Activated naive CD8-positive, alpha-beta T cell (primary cell): ENCODE measurements around the gene FAM200C.
"Not testable (repeated sequence)": the region's sequence is repeated elsewhere in the genome, so short reads cannot be mapped to it uniquely, and the experiment has no call there.

Experiments used
- H3K27ac Mint-ChIP-seq: one replicate; pipeline ENCODE4 v1.8.0; 2021; ENCODE audit warnings: mixed read lengths
- H3K27me3 Mint-ChIP-seq: one replicate; pipeline ENCODE4 v1.8.0; 2021; ENCODE audit warnings: mixed read lengths
- H3K36me3 Mint-ChIP-seq: one replicate; pipeline ENCODE4 v1.8.0; 2021; ENCODE audit warnings: mixed read lengths
- H3K4me1 Mint-ChIP-seq: one replicate; pipeline ENCODE4 v1.8.0; 2021; ENCODE audit warnings: low read depth, mixed read lengths
- H3K4me3 Mint-ChIP-seq: one replicate; pipeline ENCODE4 v1.8.0; 2021; ENCODE audit warnings: mild to moderate bottlenecking, mixed read lengths
- H3K9me3 Mint-ChIP-seq: one replicate; pipeline ENCODE4 v1.8.0; 2021; ENCODE audit warnings: low read depth, mixed read lengths

Gene FAM200C

DNA sequence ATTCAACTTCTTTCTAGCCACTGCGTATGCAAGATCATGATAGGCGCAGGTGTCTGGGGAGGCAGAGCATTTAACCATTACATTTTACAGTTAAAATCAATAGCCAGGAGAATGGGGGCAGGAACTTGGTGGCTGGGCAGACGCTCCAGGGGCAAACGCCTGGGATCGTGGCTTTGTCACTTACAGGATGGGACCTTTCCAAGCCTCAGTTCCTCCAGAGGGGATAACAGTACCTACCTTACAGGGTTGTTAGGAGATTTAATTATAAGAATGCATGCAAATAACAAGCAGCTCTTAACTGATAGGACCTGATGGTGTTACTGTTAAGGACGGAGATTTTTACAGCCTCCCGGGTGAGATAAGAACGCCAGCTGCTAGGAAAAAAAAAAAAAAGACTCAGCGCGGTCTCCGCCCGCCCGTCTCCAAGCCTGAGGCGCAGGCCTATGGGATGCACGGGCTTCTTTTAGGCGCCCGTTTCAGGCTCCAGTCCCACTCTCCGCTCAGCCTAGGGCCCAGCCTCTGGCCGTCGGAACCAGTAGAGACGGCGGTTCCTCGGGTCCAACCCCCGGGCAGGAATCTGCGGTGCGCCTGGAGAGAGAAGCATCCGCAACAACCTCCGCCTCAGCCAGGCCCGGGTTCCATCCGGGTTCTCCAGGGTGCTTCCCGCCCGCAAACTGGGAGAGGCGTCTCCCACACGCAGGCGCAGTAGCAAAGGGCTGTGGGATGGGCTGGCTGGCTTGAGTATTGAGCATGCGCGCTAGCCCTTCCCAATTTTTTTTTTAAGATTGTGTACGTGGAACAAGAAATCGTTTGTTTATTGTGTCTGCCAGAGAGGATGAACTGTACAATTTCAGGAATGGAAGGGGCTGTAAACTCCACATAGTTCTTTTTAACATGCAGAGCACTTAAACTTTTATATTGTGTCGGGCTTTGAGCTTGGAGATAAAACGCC lies at the start of gene FAM200C:
Gene FAM200C (minus strand): TSS at position 653 of the 952 bp plus-strand sequence. CDS start 4,564 bp downstream, outside the sequence.
- Mint-ChIP-seq H3K27ac (peak within 1 kb of the TSS; percentile 81), H3K4me1 (peaks cover 22% of the 10 kb centered on the region), H3K4me3 (peak within 1 kb of the TSS; percentile 93), H3K36me3 (peaks cover 10% of the 10 kb centered on the region), H3K27me3 (no peaks in the 10 kb centered on the region), H3K9me3 (no peaks in the 10 kb centered on the region)

DNA sequence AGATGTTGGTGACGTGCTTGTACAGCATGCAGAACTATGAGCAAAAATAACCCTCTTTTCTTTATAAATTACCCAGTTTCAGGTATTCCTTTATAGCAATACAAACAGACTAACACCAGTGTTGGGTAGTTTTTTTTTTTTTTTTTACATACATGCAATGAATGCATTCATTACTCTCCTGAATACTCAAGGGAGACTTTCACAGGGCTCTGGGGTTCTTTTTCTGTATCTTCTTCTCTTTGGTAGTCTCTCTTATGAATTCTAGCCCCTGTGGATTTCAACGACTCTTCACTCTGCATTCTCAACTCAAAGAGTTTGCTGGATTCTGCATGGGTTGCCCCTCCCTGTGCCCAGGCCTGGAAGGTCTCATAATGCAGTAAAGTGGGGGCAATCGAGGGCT lies 49.6 kb upstream of the FAM200C start:
- no peak overlapping the region for H3K27ac Mint-ChIP-seq
- no peaks in the 10 kb centered on the region for H3K9me3 Mint-ChIP-seq

DNA sequence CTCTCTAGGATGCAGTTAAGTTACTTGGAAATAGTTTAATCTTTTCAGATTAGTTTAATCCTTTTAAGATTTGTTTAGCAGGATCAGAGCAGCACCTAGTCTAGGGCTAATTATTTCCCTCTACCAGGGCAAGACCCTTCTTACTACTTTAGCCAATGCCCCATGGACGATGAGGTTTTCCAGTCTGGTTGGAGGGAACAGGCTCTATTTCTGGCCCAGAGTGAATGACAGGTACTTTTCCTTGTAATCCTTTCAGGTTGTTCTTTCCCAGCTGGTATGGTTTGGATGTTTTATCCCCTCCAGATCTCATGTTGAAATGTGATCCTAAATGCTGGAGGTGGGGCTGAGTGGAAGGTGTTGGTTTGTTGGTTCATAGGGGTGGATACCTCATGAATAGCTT lies 49.0 kb upstream of the FAM200C start:
- no peaks in the 10 kb centered on the region for H3K9me3 Mint-ChIP-seq
- H3K36me3 Mint-ChIP-seq = peaks cover 2% of the 10 kb centered on the region

More for the DNA sequence above, 49.6 kb upstream of the FAM200C start:
- Mint-ChIP-seq H3K4me3 (no peak overlapping the region), H3K4me1 (peaks cover 4% of the 10 kb centered on the region), H3K36me3 (no peaks in the 10 kb centered on the region), H3K27me3 (no peaks in the 10 kb centered on the region)

DNA sequence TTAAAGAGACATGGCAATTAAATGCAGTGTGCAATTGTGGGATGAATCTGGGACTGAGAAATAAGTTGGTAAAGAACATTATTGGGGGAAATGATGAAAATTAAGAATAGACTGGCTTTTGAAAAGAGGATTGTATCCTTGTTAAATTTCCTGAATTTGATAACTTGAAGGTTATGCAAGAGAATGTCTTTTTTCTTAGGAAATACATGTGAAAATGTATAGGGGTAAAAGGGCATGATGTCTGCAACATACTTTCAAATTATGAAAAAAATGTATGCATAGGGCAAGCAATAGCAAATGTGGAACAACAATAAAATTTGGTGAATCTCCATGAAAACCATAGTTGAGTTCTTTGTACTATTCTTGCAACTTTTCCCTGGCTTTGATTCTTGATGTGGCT lies 45.9 kb upstream of the FAM200C start:
- H3K9me3 Mint-ChIP-seq = no peaks in the 10 kb centered on the region
- no peaks in the 10 kb centered on the region for H3K27me3 Mint-ChIP-seq
- H3K4me1 Mint-ChIP-seq = peaks cover 16% of the 10 kb centered on the region
- no peak overlapping the region for H3K27ac Mint-ChIP-seq
- no peak overlapping the region for H3K4me3 Mint-ChIP-seq
- peaks cover 2% of the 10 kb centered on the region for H3K36me3 Mint-ChIP-seq

More for the DNA sequence above, 49.0 kb upstream of the FAM200C start:
- Mint-ChIP-seq H3K27ac (no peak overlapping the region), H3K27me3 (no peaks in the 10 kb centered on the region), H3K4me1 (peaks cover 4% of the 10 kb centered on the region), H3K4me3 (no peak overlapping the region)

DNA sequence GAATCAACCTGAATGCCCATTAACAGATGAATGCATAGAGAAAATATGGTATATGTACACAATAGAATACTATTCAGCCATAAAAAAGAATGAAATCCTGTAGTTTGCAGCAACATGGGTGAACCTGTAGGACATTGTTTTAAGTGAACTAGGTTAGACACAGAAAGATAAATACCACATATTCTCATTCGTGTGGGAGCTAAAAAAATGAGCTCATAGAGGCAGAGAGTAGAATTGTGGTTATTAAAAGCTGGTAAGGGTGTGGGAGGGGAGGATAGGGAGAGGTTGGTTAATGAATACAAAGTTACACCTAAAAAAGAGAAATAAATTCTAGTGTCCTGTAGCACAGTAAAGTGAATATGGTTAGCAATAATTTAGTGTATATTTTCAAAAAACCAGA lies 45.3 kb upstream of the FAM200C start:
- Mint-ChIP-seq H3K36me3 (peaks cover 2% of the 10 kb centered on the region), H3K9me3 (no peaks in the 10 kb centered on the region), H3K4me1 (peaks cover 21% of the 10 kb centered on the region), H3K4me3 (no peak overlapping the region), H3K27me3 (no peaks in the 10 kb centered on the region), H3K27ac (no peak overlapping the region)

DNA sequence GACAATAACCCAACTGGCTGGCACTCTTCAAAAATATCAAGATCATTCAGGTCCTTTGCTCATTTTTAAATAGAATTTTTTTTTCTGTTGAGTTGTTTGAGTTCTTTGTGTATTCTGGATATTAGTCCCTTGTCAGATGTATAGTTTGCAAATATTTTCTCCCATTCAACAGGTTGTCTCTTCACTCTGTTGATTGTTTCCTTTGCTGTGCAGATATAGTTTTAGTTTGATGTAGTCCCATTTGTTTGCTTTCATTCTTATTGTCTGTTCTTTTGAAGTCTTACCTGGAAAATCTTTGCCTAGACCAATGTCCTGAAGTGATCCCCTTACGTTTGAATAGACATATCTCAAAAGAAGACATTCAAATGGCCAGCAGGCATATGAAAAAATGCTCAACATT lies 44.6 kb upstream of the FAM200C start:
- H3K27me3 Mint-ChIP-seq = no peaks in the 10 kb centered on the region
- H3K9me3 Mint-ChIP-seq = no peaks in the 10 kb centered on the region
- peaks cover 2% of the 10 kb centered on the region for H3K36me3 Mint-ChIP-seq
- peaks cover 26% of the 10 kb centered on the region for H3K4me1 Mint-ChIP-seq
- no peak overlapping the region for H3K4me3 Mint-ChIP-seq
- H3K27ac Mint-ChIP-seq = no peak overlapping the region

DNA sequence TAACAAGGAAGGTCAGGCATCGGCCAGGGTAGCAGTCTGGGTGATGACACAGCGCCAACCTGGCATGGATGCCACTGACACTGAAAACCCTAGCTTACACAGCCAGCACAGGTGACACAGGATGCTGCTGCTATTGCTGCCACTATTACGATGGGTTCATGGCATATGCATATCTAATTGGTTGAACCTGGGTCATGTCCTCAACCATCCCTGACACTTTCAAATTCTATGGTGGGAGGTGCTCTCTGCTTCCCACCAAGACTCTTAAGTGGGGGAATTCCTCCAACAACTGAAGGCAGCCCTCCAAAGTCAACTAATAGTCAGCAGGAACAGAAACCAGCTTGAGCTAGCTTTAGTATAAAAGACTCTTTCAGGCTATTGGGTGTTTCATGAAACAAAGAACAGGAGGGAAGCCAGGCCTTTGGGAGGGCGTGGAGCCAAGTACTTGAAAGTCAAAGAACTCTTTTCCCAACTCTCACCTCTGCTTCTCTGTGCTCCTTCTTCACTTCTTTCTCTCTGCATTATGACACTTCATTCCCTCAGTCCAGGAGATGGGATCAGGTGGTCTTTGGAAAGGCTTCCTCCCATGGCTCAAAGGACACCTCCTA lies 43.1 kb upstream of the FAM200C start:
- Mint-ChIP-seq H3K4me1 (peaks cover 37% of the 10 kb centered on the region), H3K9me3 (no peaks in the 10 kb centered on the region), H3K4me3 (no peak overlapping the region), H3K27me3 (no peaks in the 10 kb centered on the region), H3K27ac (peak overlapping the region; percentile 30), H3K36me3 (peaks cover 2% of the 10 kb centered on the region)

DNA sequence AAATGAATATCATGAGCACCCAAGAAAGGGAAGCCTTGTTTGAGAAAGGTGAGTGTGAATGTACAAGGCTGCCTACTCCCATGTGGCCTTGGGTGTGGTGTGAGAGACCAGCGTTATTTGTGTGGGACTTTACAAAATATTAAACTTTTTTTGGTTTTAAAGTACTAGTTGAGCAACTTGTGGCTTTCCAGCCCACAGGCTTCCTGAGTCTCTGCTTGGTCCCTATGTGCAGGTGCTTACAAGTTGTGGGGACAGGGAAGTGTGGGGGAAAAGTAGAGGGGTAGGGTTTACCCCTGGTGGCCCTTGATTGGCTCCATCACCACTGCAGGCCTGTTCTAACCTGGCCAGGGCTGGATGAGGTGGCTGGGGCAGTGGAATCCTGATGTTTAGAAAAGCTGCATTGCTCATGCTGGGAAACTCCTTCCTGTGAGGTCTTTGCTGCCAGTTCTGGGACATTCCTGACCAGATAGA lies 41.5 kb upstream of the FAM200C start:
- H3K4me1 Mint-ChIP-seq = peaks cover 45% of the 10 kb centered on the region
- no peak overlapping the region for H3K4me3 Mint-ChIP-seq
- H3K36me3 Mint-ChIP-seq = peaks cover 2% of the 10 kb centered on the region
- H3K27ac Mint-ChIP-seq = no peak overlapping the region
- H3K27me3 Mint-ChIP-seq = no peaks in the 10 kb centered on the region
- no peaks in the 10 kb centered on the region for H3K9me3 Mint-ChIP-seq

DNA sequence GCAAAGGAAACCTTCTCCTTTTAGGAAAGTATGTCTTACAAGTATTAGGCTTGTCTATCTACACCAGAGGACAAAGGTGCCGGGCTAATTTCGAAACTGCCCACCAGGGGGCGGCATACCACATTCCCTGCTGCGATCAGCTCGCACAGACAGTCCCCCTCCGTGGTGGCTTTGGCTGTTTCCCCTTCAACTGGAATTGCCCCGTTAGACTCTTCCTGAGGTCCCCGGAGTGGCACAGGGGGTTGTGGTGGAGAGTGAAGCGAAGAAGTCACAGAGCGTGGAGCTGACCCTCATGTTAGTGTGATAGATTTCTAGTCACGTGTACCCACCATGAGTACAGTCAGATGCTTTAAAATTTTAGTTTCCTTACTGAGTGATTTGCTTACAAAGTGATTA lies 39.3 kb upstream of the FAM200C start:
- H3K27me3 Mint-ChIP-seq = peaks cover 9% of the 10 kb centered on the region
- H3K9me3 Mint-ChIP-seq = no peaks in the 10 kb centered on the region
- H3K4me3 Mint-ChIP-seq = peak overlapping the region; percentile 88
- peak overlapping the region; percentile 99 for H3K27ac Mint-ChIP-seq
- peaks cover 43% of the 10 kb centered on the region for H3K4me1 Mint-ChIP-seq
- H3K36me3 Mint-ChIP-seq = peaks cover 2% of the 10 kb centered on the region

DNA sequence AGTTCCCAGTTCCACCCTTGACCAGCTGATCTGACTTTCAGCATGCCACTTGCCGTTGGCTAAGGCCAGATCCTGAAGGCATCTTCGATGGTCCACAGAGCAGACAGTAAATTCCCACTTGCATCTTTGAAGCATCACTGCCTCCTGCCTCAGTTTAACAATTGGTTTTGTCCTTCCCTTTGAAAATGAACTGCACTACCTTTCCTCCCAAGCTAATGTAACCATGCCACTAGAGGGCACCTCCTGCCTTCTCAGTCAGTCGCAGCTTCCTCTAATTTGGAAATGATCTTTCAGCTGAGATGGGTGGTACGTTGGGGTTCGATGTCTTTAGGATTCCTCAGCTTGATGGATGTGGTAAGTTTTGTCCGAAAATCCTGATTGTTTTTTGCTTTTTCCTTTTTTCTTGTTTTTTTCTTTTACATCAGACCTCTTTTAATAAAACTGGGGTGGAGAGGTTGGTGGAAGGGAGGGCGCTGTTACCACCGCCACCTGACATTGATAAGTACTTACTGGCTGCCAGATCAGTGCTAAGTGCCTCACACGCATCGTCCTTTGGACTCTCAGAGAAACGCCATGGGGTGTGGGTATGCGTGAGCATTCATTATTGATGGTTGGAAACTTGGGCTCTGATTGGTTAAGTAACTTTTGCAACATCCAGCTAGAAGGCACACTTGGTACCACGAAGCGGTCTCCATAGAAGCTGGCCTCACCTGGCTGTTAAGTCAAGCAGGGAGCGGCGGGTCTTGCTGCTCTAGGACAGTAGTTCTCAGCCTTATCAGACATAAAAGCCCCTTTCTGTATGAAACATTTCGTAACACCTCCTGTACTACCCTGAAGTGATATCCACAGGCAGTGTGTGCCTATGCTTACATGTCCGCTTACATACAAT lies 38.7 kb upstream of the FAM200C start:
- Mint-ChIP-seq H3K4me1 (peaks cover 43% of the 10 kb centered on the region), H3K4me3 (peak overlapping the region; percentile 88), H3K9me3 (no peaks in the 10 kb centered on the region), H3K36me3 (no peaks in the 10 kb centered on the region), H3K27me3 (peaks cover 9% of the 10 kb centered on the region), H3K27ac (peak overlapping the region; percentile 99)

DNA sequence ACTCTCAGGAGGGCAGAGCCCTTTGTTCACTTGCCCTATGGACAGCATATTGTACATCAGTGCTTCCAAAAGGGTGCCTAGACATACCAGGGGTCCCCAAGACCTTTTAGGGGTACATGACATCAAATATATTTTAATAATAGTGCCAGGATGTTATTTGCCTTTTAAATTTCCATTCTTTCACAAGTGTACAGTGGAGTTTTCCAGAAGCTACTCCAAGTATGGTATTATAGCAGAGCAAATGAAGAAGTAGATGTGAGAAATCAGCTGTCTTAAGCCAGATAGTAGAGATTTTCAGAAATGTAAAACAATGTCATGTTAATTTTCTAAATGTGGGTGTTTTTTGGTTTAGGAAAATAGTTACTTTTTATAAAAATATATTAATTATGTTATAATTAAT lies 37.4 kb upstream of the FAM200C start:
- H3K27me3 Mint-ChIP-seq = peaks cover 9% of the 10 kb centered on the region
- H3K27ac Mint-ChIP-seq = peak overlapping the region; percentile 38
- H3K9me3 Mint-ChIP-seq = no peaks in the 10 kb centered on the region
- H3K4me3 Mint-ChIP-seq = no peak overlapping the region
- H3K36me3 Mint-ChIP-seq = no peaks in the 10 kb centered on the region
- peaks cover 39% of the 10 kb centered on the region for H3K4me1 Mint-ChIP-seq

DNA sequence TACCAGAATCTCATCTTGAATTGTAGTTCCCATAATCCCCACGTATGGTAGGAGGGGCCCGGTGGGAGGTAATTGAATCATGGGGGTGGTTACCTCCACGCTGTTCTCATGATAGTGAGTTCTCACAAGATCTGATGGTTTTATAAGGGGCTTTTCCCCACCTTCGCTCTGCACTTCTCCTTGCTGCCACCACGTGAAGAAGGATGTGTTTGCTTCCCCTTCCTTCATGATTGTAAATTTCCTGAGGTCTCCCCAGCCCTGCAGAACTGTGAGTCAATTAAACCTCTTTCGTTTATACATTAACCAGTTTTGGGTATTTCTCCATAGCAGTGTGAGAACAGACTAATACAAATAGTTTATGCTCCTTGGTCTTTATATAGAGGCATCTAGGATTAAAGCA lies 36.8 kb upstream of the FAM200C start:
- not testable (repeated sequence) for H3K27me3 Mint-ChIP-seq

DNA sequence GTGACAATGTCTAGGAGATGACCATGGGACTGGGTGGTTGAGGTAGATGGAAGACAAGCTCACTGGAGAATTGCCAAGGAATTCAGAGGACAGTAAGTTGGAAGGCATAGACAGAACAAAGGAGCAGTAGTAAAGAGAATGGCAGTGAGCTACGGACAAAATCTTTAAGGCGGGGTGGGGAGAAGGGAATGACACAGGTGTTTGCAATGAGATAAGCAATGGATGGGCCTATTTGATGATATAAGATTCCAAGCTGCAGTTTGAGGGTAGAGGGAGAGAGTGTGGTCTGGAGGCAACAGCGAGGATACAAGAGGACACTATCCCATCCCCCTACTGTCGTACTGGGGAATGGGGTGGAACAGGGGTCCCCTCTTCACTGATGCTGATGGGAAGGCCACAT lies 36.2 kb upstream of the FAM200C start:
- Mint-ChIP-seq H3K4me1 (peaks cover 31% of the 10 kb centered on the region), H3K27me3 (peaks cover 9% of the 10 kb centered on the region), H3K9me3 (no peaks in the 10 kb centered on the region), H3K27ac (peak overlapping the region; percentile 3), H3K36me3 (no peaks in the 10 kb centered on the region), H3K4me3 (no peak overlapping the region)

More for the DNA sequence above, 36.8 kb upstream of the FAM200C start:
- H3K4me1 Mint-ChIP-seq = peaks cover 37% of the 10 kb centered on the region
- H3K27ac Mint-ChIP-seq = peak overlapping the region; percentile 38
- not testable (repeated sequence) for H3K36me3 Mint-ChIP-seq, H3K4me3 Mint-ChIP-seq, H3K9me3 Mint-ChIP-seq

DNA sequence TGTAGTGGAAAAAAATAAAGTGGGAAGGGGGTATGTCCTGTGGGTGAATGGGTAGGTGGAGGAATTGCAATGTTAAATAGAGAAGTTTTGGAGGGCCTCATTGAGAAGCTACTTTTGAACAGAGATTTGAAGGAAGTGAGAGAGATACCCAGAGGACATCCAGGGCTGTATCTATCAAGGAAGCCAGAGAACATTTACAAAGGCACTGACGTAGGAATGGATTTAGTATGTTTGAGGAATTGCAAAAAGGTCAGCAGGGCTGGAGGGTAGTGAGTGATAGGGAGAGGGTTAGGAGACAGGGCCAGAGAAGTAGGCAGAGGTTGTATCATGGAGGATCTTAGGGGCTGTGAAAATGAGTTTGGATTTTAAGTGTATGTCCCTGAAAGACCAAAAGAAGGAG lies 35.7 kb upstream of the FAM200C start:
- no peaks in the 10 kb centered on the region for H3K36me3 Mint-ChIP-seq
- no peak overlapping the region for H3K4me3 Mint-ChIP-seq
- peaks cover 9% of the 10 kb centered on the region for H3K27me3 Mint-ChIP-seq
- H3K9me3 Mint-ChIP-seq = no peaks in the 10 kb centered on the region
- peaks cover 28% of the 10 kb centered on the region for H3K4me1 Mint-ChIP-seq
- H3K27ac Mint-ChIP-seq = peak overlapping the region; percentile 3
